PC-3 (cell line): ENCODE measurements around the gene NAIF1. TPM values are rescaled to one million over a fixed set of nuclear protein-coding genes. Genes with fewer than 3 reads are reported as not detected.

Source experiments
- ATAC-seq: fragments of 200-7000 bp; cut with Tn5 transposase; 2 replicates; pipeline ENCODE4 v1.9.1; 2020; ENCODE audit warnings: mild to moderate bottlenecking, moderate library complexity
- BruUV-seq: library from RNA; stranded (reverse); fragments of 400-500 nt; replicated peaks from 2 replicates; lab custom pipeline; 2021; lab: Mats Ljungman, UMichigan
- CTCF ChIA-PET: fragments of 300-600 bp; sonication (Branson Sonifier 250); formaldehyde crosslinking; loops from one replicate; lab custom pipeline; 2022; ENCODE audit warnings: antibody characterized with exemption; lab: Charles Lee
- POLR2A ChIA-PET: fragments of 300-600 bp; sonication (Branson Sonifier 250); formaldehyde crosslinking; loops from one replicate; lab custom pipeline; 2022; ENCODE audit warnings: antibody characterized with exemption; ENCODE audit not compliant: unreplicated experiment; lab: Charles Lee
- DNase-seq: peaks from one replicate; pipeline ENCODE4 v3.0.0-alpha.2; 2015
- H2AFZ ChIP-seq: fragments of 300-600 bp; sonication (generic); 2 replicates; pipeline ENCODE4 v1.6.0; 2016; ENCODE audit warnings: antibody characterized with exemption, low read length
- H3F3A ChIP-seq: fragments of 300-600 bp; sonication (generic); one replicate; pipeline ENCODE4 v1.6.0; 2017; ENCODE audit warnings: antibody characterized with exemption, low read length, control low read depth, mild to moderate bottlenecking; ENCODE audit not compliant: unreplicated experiment
- H3K27ac ChIP-seq: fragments of 300-600 bp; sonication (generic); 2 replicates; pipeline ENCODE4 v1.5.1; 2016; ENCODE audit warnings: mild to moderate bottlenecking, low read length
- H3K27me3 ChIP-seq: fragments of 300-600 bp; sonication (generic); 2 replicates; pipeline ENCODE4 v1.6.1; 2016; ENCODE audit warnings: low read length, mixed read lengths
- H3K36me3 ChIP-seq: fragments of 300-600 bp; sonication (generic); 2 replicates; pipeline ENCODE4 v1.6.1; 2016; ENCODE audit warnings: low read depth, mixed run types, low read length, mixed read lengths
- H3K4me1 ChIP-seq: fragments of 300-600 bp; sonication (generic); 2 replicates; pipeline ENCODE4 v1.5.1; 2016; ENCODE audit warnings: low read length; ENCODE audit not compliant: insufficient read depth
- H3K4me2 ChIP-seq: fragments of 300-600 bp; sonication (generic); 2 replicates; pipeline ENCODE4 v1.6.0; 2016; ENCODE audit warnings: low read length
- H3K4me3 ChIP-seq: fragments of 300-600 bp; sonication (generic); 2 replicates; pipeline ENCODE4 v1.5.1; 2016; ENCODE audit warnings: mild to moderate bottlenecking, low read length, mixed read lengths
- H3K79me2 ChIP-seq: fragments of 300-600 bp; sonication (generic); 2 replicates; pipeline ENCODE4 v1.6.1; 2017; ENCODE audit warnings: low read length, mixed read lengths
- H3K9ac ChIP-seq: fragments of 300-600 bp; sonication (generic); 2 replicates; pipeline ENCODE4 v1.6.0; 2016; ENCODE audit warnings: mild to moderate bottlenecking, low read length
- H3K9me2 ChIP-seq: fragments of 300-600 bp; sonication (generic); replicated peaks from 2 replicates; pipeline ENCODE4 v1.6.1; 2016; ENCODE audit warnings: mixed run types, low read length, mixed read lengths
- H3K9me3 ChIP-seq: fragments of 300-600 bp; sonication (generic); 2 replicates; pipeline ENCODE4 v1.6.1; 2016; ENCODE audit warnings: low read length, mixed read lengths
- H4K20me1 ChIP-seq: fragments of 300-600 bp; sonication (generic); 2 replicates; pipeline ENCODE4 v1.6.1; 2016; ENCODE audit warnings: low read length, mixed read lengths
- EZH2 ChIP-seq: fragments of 300-600 bp; sonication (generic); IDR thresholded peaks from one replicate; pipeline ENCODE4 v1.6.1; 2017; ENCODE audit warnings: antibody characterized with exemption, mild to moderate bottlenecking, low read length; ENCODE audit not compliant: unreplicated experiment
- EZH2phosphoT487 ChIP-seq: fragments of 300-600 bp; sonication (generic); IDR thresholded peaks from 2 replicates; pipeline ENCODE4 v1.6.1; 2018; ENCODE audit warnings: mild to moderate bottlenecking, antibody characterized with exemption, low read length, borderline replicate concordance
- intact Hi-C: fragments of 100-400 bp; cut with micrococcal nuclease; formaldehyde crosslinking; loops from 2 replicates; pipeline ENCODE4 v1.9.0; 2023
- total RNA-seq: library from RNA; depleted of rRNA; stranded (reverse); fragments of >200 nt; gene quantifications from 2 replicates; pipeline ENCODE4 v1.2.3, GENCODE V29; 2014
- TF ChIP-seq, protein P1 (sequence below): fragments of 300-600 bp; sonication (generic); conservative IDR thresholded peaks from 2 replicates; pipeline ENCODE4 v1.5.1; 2017; ENCODE audit warnings: antibody characterized with exemption, low read depth, mild to moderate bottlenecking, low read length

NAIF1 gene
- total RNA-seq, 1 experiment from 2014 or later = 8.4 TPM

DNA sequence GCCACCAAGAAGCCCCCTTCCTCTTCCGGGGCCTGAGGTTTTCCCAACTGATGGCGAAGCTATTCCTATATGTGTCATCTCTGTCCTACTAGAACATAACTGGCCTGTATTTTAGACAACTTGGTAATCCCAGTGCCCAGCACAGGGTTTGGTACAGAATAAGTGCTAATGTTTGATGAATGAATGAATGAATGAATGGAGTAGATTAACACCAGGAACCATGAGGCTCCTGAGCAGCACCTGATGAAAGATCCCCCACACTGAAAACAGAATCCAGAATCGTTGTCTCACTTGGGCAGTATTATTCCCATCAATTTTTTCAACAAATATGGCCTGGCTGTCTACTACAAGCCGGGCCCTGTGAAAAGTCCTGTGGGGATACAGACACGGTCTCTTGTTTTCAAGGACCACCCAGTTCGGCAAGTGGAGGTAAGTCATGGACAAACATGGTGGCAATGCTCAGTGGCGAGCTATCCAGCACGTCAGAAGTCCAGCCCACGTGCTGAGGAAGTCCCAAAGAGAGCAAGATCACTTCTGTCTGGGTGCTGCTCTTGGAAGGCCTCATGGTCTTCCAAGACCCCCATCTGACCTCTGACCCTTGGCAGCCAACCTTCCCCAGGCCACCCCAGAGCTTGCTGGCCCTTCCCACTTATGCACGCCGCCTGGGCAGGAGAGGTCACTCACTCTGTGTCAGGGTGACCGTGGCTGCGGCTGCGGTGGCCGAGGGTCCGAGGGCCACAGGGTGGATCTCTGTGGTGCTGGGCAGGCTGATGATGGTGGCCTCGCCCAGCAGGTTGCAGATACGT, 1.0 kb downstream of the NAIF1 start:
- no TSS peak for BruUV-seq
- no peak for ATAC-seq

DNA sequence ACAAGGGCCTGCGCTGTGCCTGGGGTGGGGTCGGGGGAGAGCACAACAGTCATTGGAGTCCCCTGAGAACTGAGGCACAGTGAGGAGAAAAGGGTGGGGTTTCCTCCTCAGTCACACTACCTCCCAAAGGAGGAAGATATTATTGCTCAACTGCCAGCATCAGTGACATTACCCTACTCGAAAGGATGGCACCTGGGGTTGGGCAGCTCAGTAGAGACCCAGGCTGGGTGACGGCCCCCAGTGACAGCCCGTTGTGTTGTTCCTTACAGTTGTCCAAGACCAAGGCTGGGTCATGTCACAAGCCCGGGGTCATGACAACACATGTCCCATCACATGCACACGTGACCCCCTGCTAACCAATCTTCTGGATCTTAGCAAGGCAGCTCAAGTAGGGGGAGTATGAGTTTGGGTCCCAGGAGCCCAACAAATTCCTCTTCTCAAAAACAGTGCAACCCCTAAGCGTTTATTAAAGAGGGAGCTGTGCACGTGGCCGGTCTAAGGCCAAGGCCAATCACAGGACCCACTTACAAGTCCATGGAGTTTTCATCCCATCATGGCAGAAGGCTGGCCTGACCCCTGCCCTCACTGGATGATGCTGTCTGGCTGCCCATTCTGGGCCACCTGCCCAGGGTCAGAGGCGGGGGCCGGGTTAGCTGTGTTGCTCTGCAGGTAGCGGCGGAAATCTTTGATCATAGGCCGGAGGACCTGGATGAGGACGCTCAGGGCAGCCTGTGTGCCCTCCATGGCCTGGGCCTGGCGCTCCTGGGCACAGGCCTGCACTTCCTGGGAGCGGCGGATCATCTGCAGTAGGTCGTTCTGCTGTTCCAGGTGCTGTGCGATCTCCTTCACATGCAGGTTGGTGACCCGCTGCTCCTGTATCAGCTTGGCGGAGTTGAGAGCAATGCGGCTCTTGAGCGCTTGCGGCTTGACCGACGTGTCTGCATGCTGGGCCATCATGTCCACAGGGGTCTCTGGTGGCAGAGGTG, 4.0 kb downstream of the NAIF1 start:
- no peaks in the 10 kb centered on the region for H3F3A ChIP-seq
- H3K9me2 ChIP-seq = no peaks in the 10 kb centered on the region
- POLR2A ChIA-PET = no interaction called here
- no peak for ATAC-seq
- H3K4me2 ChIP-seq = no peak overlapping the region
- CTCF ChIA-PET = no interaction called here
- H3K79me2 ChIP-seq = peaks cover 18% of the 10 kb centered on the region
- no peak overlapping the region for H3K9ac ChIP-seq
- intact Hi-C loops = no loop called here
- no peaks in the 10 kb centered on the region for H3K27me3 ChIP-seq
- TF ChIP-seq EZH2 = no peak
- TF ChIP-seq, protein P1, sequence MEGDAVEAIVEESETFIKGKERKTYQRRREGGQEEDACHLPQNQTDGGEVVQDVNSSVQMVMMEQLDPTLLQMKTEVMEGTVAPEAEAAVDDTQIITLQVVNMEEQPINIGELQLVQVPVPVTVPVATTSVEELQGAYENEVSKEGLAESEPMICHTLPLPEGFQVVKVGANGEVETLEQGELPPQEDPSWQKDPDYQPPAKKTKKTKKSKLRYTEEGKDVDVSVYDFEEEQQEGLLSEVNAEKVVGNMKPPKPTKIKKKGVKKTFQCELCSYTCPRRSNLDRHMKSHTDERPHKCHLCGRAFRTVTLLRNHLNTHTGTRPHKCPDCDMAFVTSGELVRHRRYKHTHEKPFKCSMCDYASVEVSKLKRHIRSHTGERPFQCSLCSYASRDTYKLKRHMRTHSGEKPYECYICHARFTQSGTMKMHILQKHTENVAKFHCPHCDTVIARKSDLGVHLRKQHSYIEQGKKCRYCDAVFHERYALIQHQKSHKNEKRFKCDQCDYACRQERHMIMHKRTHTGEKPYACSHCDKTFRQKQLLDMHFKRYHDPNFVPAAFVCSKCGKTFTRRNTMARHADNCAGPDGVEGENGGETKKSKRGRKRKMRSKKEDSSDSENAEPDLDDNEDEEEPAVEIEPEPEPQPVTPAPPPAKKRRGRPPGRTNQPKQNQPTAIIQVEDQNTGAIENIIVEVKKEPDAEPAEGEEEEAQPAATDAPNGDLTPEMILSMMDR = no peak
- no peak for DNase-seq
- H3K36me3 ChIP-seq = no peaks in the 10 kb centered on the region
- no peaks in the 10 kb centered on the region for H4K20me1 ChIP-seq
- peaks cover 18% of the 10 kb centered on the region; the same call in 1 of the 2 replicates for H3K4me1 ChIP-seq
- no TSS peak for BruUV-seq
- no peaks in the 10 kb centered on the region for H3K9me3 ChIP-seq
- no peak overlapping the region for H3K4me3 ChIP-seq
- H2AFZ ChIP-seq = no peak overlapping the region
- H3K27ac ChIP-seq = no peak overlapping the region

More for the DNA sequence above, 1.0 kb downstream of the NAIF1 start:
- H3K4me1 ChIP-seq = peaks cover 21% of the 10 kb centered on the region; the same call in 1 of the 2 replicates
- peak overlapping the region; percentile 77 for H3K9ac ChIP-seq
- H3K27ac ChIP-seq = no peak overlapping the region
- H3K27me3 ChIP-seq = no peaks in the 10 kb centered on the region
- no peaks in the 10 kb centered on the region for H4K20me1 ChIP-seq
- peak overlapping the region; percentile 88 for H3K4me2 ChIP-seq
- peak overlapping the region; percentile 65 for H3K4me3 ChIP-seq
- intact Hi-C loops = no loop called here
- no peak overlapping the region for H2AFZ ChIP-seq
- ChIA-PET CTCF (interaction anchor here (0.7 kb wide), 1 partner anchor 59 kb away, joined by 3 read pairs; no protein-coding TSS in a partner anchor), POLR2A (no interaction called here)
- H3K9me3 ChIP-seq = no peaks in the 10 kb centered on the region
- no peak for DNase-seq
- H3K79me2 ChIP-seq = peaks cover 45% of the 10 kb centered on the region
- TF ChIP-seq EZH2phosphoT487 = no peak
- TF ChIP-seq, protein P1 = no peak
- no peak for TF ChIP-seq EZH2
- H3K36me3 ChIP-seq = no peaks in the 10 kb centered on the region
- H3K9me2 ChIP-seq = no peaks in the 10 kb centered on the region
- H3F3A ChIP-seq = peaks cover 4% of the 10 kb centered on the region
